ENCODE measurements around the gene C1QTNF12. TPM values are rescaled to one million over a fixed set of nuclear protein-coding genes. Genes with fewer than 3 reads are reported as not detected.

C1QTNF12 gene
- total and polyA plus RNA-seq, 2 of the 8 experiments (the other 6 are each of a cell fraction or from before 2014, with no cell fraction given), result 2.1 to 3.7 TPM

DNA sequence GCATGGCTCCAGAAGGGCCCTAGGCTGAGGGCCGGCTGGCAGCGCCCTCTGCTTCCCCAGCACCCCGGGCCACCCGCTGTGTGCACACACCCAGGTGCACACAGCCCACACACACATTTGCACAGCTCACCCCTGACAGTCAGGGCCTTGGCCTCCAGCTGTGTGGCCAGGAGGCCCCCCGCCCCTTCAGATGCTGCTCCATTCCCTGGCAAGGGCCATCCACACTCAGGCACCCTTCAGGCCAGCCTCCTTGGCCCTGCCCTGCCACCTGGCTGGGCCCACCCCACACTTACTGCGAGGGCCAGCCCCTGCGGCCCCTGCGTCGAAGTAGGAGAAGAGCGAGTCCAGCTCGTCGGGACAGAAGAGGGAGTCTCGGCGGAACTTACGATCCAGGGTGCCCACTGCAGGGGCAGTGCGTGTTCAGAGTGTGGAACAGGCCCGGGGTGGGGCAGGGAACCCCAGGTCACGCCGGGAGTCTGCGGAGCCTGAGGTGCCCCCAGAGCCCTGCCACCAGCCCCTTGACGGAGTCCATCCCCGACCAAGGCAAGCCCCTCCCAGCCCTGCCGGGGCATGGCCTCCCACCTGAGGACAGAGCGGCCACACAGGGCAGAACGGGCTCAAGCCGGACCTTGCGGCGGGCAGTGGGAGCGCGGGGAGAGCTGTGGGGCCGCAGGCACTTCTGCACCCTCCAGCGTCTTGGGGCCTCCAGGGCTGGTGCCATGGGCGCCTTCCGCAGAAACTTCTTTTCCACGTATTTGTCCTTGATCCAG, 48.8 kb upstream of the C1QTNF12 start:
- Histone ChIP-seq H3K4me2 (ENCODE audit: insufficient read depth in 1 of 2, low read depth in 2 of 2, low read length in 2 of 2) (no peak overlapping the region), H3K27me3 (replicated peaks in 1 of 4; ENCODE audit: control insufficient read depth in 3 of 4, extremely low read depth in 1 of 4, insufficient read depth in 3 of 4, low read length in 3 of 4) (peaks cover 0 to 3% (median 0%) of the 10 kb centered on the region in 4 experiments; a peak in 1 of 7 replicates), H3K9ac (replicated peaks in 1 of 4; ENCODE audit: extremely low read depth in 1 of 4, low read depth in 3 of 4, low read length in 3 of 4) (no peak overlapping the region), H2BK12ac (ENCODE audit: low read depth, low read length) (no peak overlapping the region), H2BK20ac (ENCODE audit: low read length) (no peak overlapping the region), H3K4me1 (replicated peaks in 1 of 4; ENCODE audit: control insufficient read depth in 3 of 4, insufficient read depth in 4 of 4, low read length in 3 of 4) (peaks cover 0 to 12% (median 0%) of the 10 kb centered on the region in 4 experiments; a peak in 2 of 7 replicates), H3K79me2 (ENCODE audit: control insufficient read depth in 1 of 2, insufficient read depth in 2 of 2, low read length in 2 of 2) (no peaks in the 10 kb centered on the region), H3K23ac (ENCODE audit: insufficient read length) (no peak overlapping the region), H3K4ac (replicated peaks; ENCODE audit: insufficient read length, low read depth, low read length) (no peak overlapping the region), H2BK120ac (replicated peaks; ENCODE audit: low read depth, low read length) (no peak overlapping the region), H2AK5ac (ENCODE audit: low read depth, low read length) (no peak overlapping the region), H4K5ac (ENCODE audit: insufficient read length, low read depth, low read length) (no peak overlapping the region), H3K4me3 (ENCODE audit: extremely low read depth in 1 of 4, insufficient read depth in 2 of 4, low read depth in 3 of 4, low read length in 4 of 4) (no peak overlapping the region), H3K23me2 (ENCODE audit: low read depth, low read length) (no peaks in the 10 kb centered on the region), H4K91ac (replicated peaks; ENCODE audit: insufficient read length, low read length) (no peak overlapping the region), H3K36me3 (ENCODE audit: control insufficient read depth in 2 of 4, insufficient read depth in 4 of 4, low read length in 3 of 4) (peaks cover 0 to 7% (median 0%) of the 10 kb centered on the region in 4 experiments; a peak in 1 of 8 replicates), H3K9me3 (ENCODE audit: insufficient read depth in 2 of 2, low read depth in 1 of 2, low read length in 1 of 2) (no peaks in the 10 kb centered on the region), H3K18ac (ENCODE audit: extremely low read depth, low read length) (no peak overlapping the region), H3K56ac (replicated peaks; ENCODE audit: insufficient read length, low read depth, low read length) (no peak overlapping the region), H4K20me1 (replicated peaks in 1 of 2; ENCODE audit: control insufficient read depth in 1 of 2, insufficient read depth in 2 of 2, low read length in 2 of 2) (peaks cover 6 to 12% of the 10 kb centered on the region in 2 experiments), H2BK5ac (ENCODE audit: low read depth, low read length) (no peak overlapping the region), H3K27ac (ENCODE audit: low read depth, low read length) (no peak overlapping the region), H2BK15ac (ENCODE audit: low read length) (no peak overlapping the region), H4K8ac (ENCODE audit: extremely low read depth, insufficient read depth, low read length) (peak overlapping the region; percentile 25; the same call in 1 of the 2 replicates), H3K79me1 (ENCODE audit: low read depth, low read length) (no peaks in the 10 kb centered on the region), H3K14ac (ENCODE audit: insufficient read length) (no peak overlapping the region), H2AFZ (ENCODE audit: low read length) (no peak overlapping the region)
- 95% methylated on average over 19 of the region's 35 CpGs; no CpG with 5 or more reads in 1 of the 2 experiments for WGBS, 2 experiments (ENCODE audit: extremely low coverage in 1 of 2, insufficient coverage in 1 of 2, insufficient read length in 1 of 2, insufficient replicate concordance in 2 of 2, low coverage in 1 of 2, low lambda C conversion rate in 2 of 2, missing lambda C conversion rate in 1 of 2)
- DNase-seq (ENCODE audit: low read depth in 1 of 2, low spot score in 2 of 2) (no peak), FAIRE-seq (no peak)
- CTCF ChIA-PET (ENCODE audit: partially characterized antibody), result interaction anchor here (0.8 to 1.0 kb wide), 4 partner anchors 10 to 320 kb away, joined by 3 to 5 read pairs (median 4); partner anchors contain the start of genes B3GALT6 and SDF4
- POLR2A ChIA-PET (ENCODE audit: partially characterized antibody), result interaction anchor here (0.6 to 1.7 kb wide), 8 partner anchors 14 to 57 kb away, joined by 3 to 6 read pairs (median 4); partner anchors contain the start of gene TAS1R3
- TF ChIP-seq, protein P1, sequence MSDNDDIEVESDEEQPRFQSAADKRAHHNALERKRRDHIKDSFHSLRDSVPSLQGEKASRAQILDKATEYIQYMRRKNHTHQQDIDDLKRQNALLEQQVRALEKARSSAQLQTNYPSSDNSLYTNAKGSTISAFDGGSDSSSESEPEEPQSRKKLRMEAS (IDR thresholded peaks at IDR 0.05), result no peak
- TF ChIP-seq EZH2 (IDR thresholded peaks at IDR 0.05; ENCODE audit: low read depth, low read length, severe bottlenecking), result no peak
